WTC11 (cell line): ENCODE results near the gene BICC1.

ENCODE experiments used
- ATF2 ChIP-seq: sonication (generic); formaldehyde crosslinking; IDR thresholded peaks from 2 replicates; pipeline ENCODE4 v1.8.1; 2022; ENCODE audit warnings: low read depth, missing genetic modification reagents, borderline replicate concordance
- CTCF ChIP-seq: fragments of 200-600 bp; IDR thresholded peaks from 2 replicates; pipeline ENCODE4 v1.8.0; 2022; ENCODE audit warnings: antibody characterized with exemption
- IRF1 ChIP-seq: sonication (generic); formaldehyde crosslinking; IDR thresholded peaks from 2 replicates; pipeline ENCODE4 v1.8.0; 2023; ENCODE audit warnings: missing genetic modification reagents
- USF2 ChIP-seq: sonication (generic); formaldehyde crosslinking; IDR thresholded peaks from 2 replicates; pipeline ENCODE4 v1.8.1; 2023; ENCODE audit warnings: mild to moderate bottlenecking, missing genetic modification reagents, moderate library complexity

GRCh38 chr10:58514111-58514770, 1.6 kb downstream of the BICC1 start:
- TF ChIP-seq USF2 (CRISPR knock-in tag) (no peak), IRF1 (no peak), ATF2 (CRISPR knock-in tag) (no peak), CTCF (no peak)
